Neural cell (in vitro differentiated cells): ENCODE results near the gene UACA. TPM values are rescaled to one million over a fixed set of nuclear protein-coding genes. Genes with fewer than 3 reads are reported as not detected.

Experiments used
- H2AFZ ChIP-seq: fragments of 200-600, 300-800 bp; sonication (generic), shearing (Covaris generic); 2 replicates; pipeline ENCODE4 v1.6.0; 2014; ENCODE audit warnings: low read depth, mild to moderate bottlenecking, antibody characterized with exemption, low read length, moderate library complexity
- H3F3A ChIP-seq: fragments of 200-600 bp; shearing (Covaris generic); 2 replicates; pipeline ENCODE4 v1.6.1; 2016; ENCODE audit warnings: mild to moderate bottlenecking, moderate library complexity, mixed read lengths, antibody characterized with exemption, low read length; ENCODE audit not compliant: insufficient read depth, poor library complexity, severe bottlenecking
- H3K27ac ChIP-seq: fragments of 200-600, 300-800 bp; sonication (generic), shearing (Covaris generic); 2 replicates; pipeline ENCODE4 v1.5.1; 2014; ENCODE audit warnings: mild to moderate bottlenecking, low read length, moderate library complexity
- H3K27me3 ChIP-seq: fragments of 300-800, 200-600 bp; sonication (generic), shearing (Covaris generic); 2 replicates; pipeline ENCODE4 v1.6.0; 2014; ENCODE audit warnings: mild to moderate bottlenecking, low read depth, low read length, moderate library complexity; ENCODE audit not compliant: insufficient read depth
- H3K36me3 ChIP-seq: fragments of 300-800, 200-600 bp; sonication (generic), shearing (Covaris generic); 2 replicates; pipeline ENCODE4 v1.5.1; 2014; ENCODE audit warnings: mild to moderate bottlenecking, antibody characterized with exemption, low read length, moderate library complexity; ENCODE audit not compliant: insufficient read depth
- H3K4me2 ChIP-seq: fragments of 300-800, 200-600 bp; sonication (generic), shearing (Covaris generic); 2 replicates; pipeline ENCODE4 v1.6.0; 2014; ENCODE audit warnings: mild to moderate bottlenecking, low read length
- H3K4me3 ChIP-seq: fragments of 300-800, 200-600 bp; sonication (generic), shearing (Covaris generic); 2 replicates; pipeline ENCODE4 v1.5.1; 2014; ENCODE audit warnings: mild to moderate bottlenecking, low read length, moderate library complexity
- H3K79me2 ChIP-seq: fragments of 200-600 bp; shearing (Covaris generic); replicated peaks from 2 replicates; pipeline ENCODE4 v1.6.0; 2014; ENCODE audit warnings: mild to moderate bottlenecking, low read length, moderate library complexity; ENCODE audit not compliant: insufficient read depth
- H3K9ac ChIP-seq: fragments of 300-800, 200-600 bp; sonication (generic), shearing (Covaris generic); 2 replicates; pipeline ENCODE4 v1.6.1; 2016; ENCODE audit warnings: mild to moderate bottlenecking, low read length, mixed read lengths
- H3K9me2 ChIP-seq: fragments of 200-600 bp; shearing (Covaris generic); 2 replicates; pipeline ENCODE4 v1.6.1; 2016; ENCODE audit warnings: mild to moderate bottlenecking, low read length, mixed read lengths; ENCODE audit not compliant: insufficient read depth
- H3K9me3 ChIP-seq: fragments of 200-600, 300-800 bp; sonication (generic), shearing (Covaris generic); 2 replicates; pipeline ENCODE4 v1.6.1; 2016; ENCODE audit warnings: mild to moderate bottlenecking, mixed run types, low read length, moderate library complexity, mixed read lengths
- H4K20me1 ChIP-seq: fragments of 200-600 bp; shearing (Covaris generic); 2 replicates; pipeline ENCODE4 v1.6.1; 2016; ENCODE audit warnings: mild to moderate bottlenecking, mixed run types; ENCODE audit not compliant: insufficient read depth
- EP300 ChIP-seq: fragments of 450-650 bp; conservative IDR thresholded peaks from 2 replicates; pipeline ENCODE4 v1.6.1; 2014; ENCODE audit warnings: antibody characterized with exemption, mild to moderate bottlenecking, moderate library complexity; ENCODE audit not compliant: poor library complexity, severe bottlenecking
- EZH2 ChIP-seq: fragments of 200-600, 300-800 bp; shearing (Covaris generic), sonication (generic); IDR thresholded peaks from 2 replicates; pipeline ENCODE4 v1.6.1; 2014; ENCODE audit warnings: antibody characterized with exemption, low read length, borderline replicate concordance, mild to moderate bottlenecking; ENCODE audit not compliant: insufficient read depth, poor library complexity, severe bottlenecking
- MXI1 ChIP-seq: fragments of 450-650 bp; conservative IDR thresholded peaks from 2 replicates; pipeline ENCODE4 v1.6.1; 2014; ENCODE audit warnings: antibody characterized with exemption, mild to moderate bottlenecking; ENCODE audit not compliant: poor library complexity, severe bottlenecking
- POLR2AphosphoS5 ChIP-seq: IDR thresholded peaks from 2 replicates; pipeline ENCODE4 v1.6.1; 2012
- RAD21 ChIP-seq: fragments of 450-650 bp; conservative IDR thresholded peaks from 2 replicates; pipeline ENCODE4 v1.6.1; 2014; ENCODE audit warnings: antibody characterized with exemption, mild to moderate bottlenecking, moderate library complexity
- SMC3 ChIP-seq: fragments of 450-650 bp; conservative IDR thresholded peaks from 2 replicates; pipeline ENCODE4 v1.6.1; 2014; ENCODE audit warnings: antibody characterized with exemption, mild to moderate bottlenecking, moderate library complexity; ENCODE audit not compliant: poor library complexity
- TAF1 ChIP-seq: IDR thresholded peaks from 2 replicates; pipeline ENCODE4 v1.6.1; 2012; ENCODE audit warnings: low read depth
- polyA plus RNA-seq: library from polyadenylated mRNA; depleted of rRNA; stranded (reverse); fragments of >200 nt; gene quantifications from 2 replicates; pipeline ENCODE4 v1.2.3, GENCODE V29; 2014
- TF ChIP-seq, protein P1 (sequence below): IDR thresholded peaks from 2 replicates; pipeline ENCODE4 v1.6.1; 2012; ENCODE audit warnings: borderline replicate concordance
- TF ChIP-seq, protein P2 (sequence below): fragments of 450-650 bp; IDR thresholded peaks from 2 replicates; pipeline ENCODE4 v1.5.1; 2014; ENCODE audit warnings: antibody characterized with exemption, mild to moderate bottlenecking, moderate library complexity; ENCODE audit not compliant: poor library complexity, severe bottlenecking

The UACA gene
- polyA plus RNA-seq, 1 donor from 2014 or later: 0.10 TPM

DNA sequence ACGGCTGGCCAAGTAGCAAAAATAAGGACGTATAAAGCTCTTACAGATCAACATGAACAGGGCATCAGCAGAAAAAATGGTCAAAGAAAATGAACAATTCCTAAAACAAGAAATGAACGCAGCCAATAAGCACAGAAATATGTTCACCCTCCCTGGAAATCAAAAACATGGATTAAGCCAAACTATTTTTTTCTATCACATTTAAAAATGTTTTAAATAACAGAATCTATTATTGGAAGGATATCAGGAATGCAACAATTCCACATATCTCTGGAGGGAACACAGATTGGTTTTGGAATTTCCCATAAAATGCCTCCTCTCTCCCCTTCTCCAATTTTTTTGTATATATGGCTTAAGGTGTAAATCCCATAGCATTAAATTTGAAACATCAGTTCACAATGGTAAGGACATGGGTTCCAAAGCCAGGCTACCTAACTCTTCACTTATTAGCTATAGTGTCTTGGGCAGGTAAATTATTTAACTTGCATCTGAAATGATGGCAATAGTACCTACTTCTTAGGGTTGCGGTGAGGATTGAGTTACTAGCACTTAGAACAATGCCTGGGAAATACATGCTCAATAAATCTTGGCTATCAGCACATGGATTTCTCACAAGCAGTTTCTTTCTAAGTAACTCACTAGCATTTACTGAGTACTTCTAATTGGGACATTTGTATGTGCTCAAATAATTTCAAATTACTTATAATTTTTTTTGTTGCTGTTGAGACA is 10.1 kb downstream of the UACA start:
- Histone ChIP-seq H3K79me2 (no peaks in the 10 kb centered on the region), H3F3A (no peaks in the 10 kb centered on the region), H3K4me2 (no peak overlapping the region), H3K9me2 (no peaks in the 10 kb centered on the region), H4K20me1 (no peaks in the 10 kb centered on the region), H3K36me3 (no peaks in the 10 kb centered on the region), H3K4me3 (no peak overlapping the region), H3K27ac (no peak overlapping the region), H3K27me3 (no peaks in the 10 kb centered on the region), H3K9me3 (no peaks in the 10 kb centered on the region), H2AFZ (no peak overlapping the region), H3K9ac (no peak overlapping the region)
- TF ChIP-seq POLR2AphosphoS5 (no peak), SMC3 (no peak), TAF1 (no peak), MXI1 (no peak), RAD21 (no peak), EP300 (no peak), EZH2 (no peak)
- TF ChIP-seq, protein P1, sequence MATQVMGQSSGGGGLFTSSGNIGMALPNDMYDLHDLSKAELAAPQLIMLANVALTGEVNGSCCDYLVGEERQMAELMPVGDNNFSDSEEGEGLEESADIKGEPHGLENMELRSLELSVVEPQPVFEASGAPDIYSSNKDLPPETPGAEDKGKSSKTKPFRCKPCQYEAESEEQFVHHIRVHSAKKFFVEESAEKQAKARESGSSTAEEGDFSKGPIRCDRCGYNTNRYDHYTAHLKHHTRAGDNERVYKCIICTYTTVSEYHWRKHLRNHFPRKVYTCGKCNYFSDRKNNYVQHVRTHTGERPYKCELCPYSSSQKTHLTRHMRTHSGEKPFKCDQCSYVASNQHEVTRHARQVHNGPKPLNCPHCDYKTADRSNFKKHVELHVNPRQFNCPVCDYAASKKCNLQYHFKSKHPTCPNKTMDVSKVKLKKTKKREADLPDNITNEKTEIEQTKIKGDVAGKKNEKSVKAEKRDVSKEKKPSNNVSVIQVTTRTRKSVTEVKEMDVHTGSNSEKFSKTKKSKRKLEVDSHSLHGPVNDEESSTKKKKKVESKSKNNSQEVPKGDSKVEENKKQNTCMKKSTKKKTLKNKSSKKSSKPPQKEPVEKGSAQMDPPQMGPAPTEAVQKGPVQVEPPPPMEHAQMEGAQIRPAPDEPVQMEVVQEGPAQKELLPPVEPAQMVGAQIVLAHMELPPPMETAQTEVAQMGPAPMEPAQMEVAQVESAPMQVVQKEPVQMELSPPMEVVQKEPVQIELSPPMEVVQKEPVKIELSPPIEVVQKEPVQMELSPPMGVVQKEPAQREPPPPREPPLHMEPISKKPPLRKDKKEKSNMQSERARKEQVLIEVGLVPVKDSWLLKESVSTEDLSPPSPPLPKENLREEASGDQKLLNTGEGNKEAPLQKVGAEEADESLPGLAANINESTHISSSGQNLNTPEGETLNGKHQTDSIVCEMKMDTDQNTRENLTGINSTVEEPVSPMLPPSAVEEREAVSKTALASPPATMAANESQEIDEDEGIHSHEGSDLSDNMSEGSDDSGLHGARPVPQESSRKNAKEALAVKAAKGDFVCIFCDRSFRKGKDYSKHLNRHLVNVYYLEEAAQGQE: no peak
- TF ChIP-seq, protein P2, sequence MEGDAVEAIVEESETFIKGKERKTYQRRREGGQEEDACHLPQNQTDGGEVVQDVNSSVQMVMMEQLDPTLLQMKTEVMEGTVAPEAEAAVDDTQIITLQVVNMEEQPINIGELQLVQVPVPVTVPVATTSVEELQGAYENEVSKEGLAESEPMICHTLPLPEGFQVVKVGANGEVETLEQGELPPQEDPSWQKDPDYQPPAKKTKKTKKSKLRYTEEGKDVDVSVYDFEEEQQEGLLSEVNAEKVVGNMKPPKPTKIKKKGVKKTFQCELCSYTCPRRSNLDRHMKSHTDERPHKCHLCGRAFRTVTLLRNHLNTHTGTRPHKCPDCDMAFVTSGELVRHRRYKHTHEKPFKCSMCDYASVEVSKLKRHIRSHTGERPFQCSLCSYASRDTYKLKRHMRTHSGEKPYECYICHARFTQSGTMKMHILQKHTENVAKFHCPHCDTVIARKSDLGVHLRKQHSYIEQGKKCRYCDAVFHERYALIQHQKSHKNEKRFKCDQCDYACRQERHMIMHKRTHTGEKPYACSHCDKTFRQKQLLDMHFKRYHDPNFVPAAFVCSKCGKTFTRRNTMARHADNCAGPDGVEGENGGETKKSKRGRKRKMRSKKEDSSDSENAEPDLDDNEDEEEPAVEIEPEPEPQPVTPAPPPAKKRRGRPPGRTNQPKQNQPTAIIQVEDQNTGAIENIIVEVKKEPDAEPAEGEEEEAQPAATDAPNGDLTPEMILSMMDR: no peak

DNA sequence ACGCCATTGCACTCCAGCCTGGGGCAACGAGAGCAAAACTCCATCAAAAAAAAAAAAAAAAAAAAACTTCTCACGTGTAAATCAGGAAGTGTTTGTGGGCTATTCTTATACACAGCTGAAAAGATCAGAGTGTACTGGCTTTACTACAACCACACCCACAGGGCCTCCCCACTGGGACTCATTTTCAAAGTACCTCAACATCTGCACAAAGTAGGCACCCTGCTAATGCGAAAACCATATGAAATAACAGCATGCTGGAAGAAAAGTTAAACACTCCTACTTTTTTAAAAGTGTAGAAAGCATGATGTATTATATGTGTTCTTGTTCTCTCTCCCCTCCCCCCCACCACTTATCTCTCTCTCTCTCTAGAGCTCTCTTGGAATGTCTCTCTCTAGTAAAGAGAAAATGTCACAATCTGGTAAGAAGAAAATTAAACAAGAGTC is 11.1 kb downstream of the UACA start:
- H3K9me2 ChIP-seq: no peaks in the 10 kb centered on the region
- H3K79me2 ChIP-seq: no peaks in the 10 kb centered on the region
- H3F3A ChIP-seq: no peaks in the 10 kb centered on the region
- H4K20me1 ChIP-seq: no peaks in the 10 kb centered on the region
- H3K4me3 ChIP-seq: no peak overlapping the region
- no peaks in the 10 kb centered on the region for H3K36me3 ChIP-seq
- H2AFZ ChIP-seq: no peak overlapping the region
- no peak for TF ChIP-seq EZH2
- TF ChIP-seq POLR2AphosphoS5: no peak
- TF ChIP-seq MXI1: no peak
- TF ChIP-seq, protein P1: no peak
- TF ChIP-seq SMC3: no peak
- no peak for TF ChIP-seq RAD21
- no peak for TF ChIP-seq TAF1
- TF ChIP-seq, protein P2: no peak
- no peak for TF ChIP-seq EP300
- H3K4me2 ChIP-seq: no peak overlapping the region
- no peak overlapping the region for H3K27ac ChIP-seq
- H3K9ac ChIP-seq: no peak overlapping the region
- no peaks in the 10 kb centered on the region for H3K27me3 ChIP-seq
- H3K9me3 ChIP-seq: no peaks in the 10 kb centered on the region
